HCT116 (cell line): ENCODE measurements around the gene TMEM165. TPM values are rescaled to one million over a fixed set of nuclear protein-coding genes. Genes with fewer than 3 reads are reported as not detected.

Experiments
- ATAC-seq: fragments of 200-7000 bp; cut with Tn5 transposase; 2 replicates; pipeline ENCODE4 v1.9.1; 2020; ENCODE audit warnings: mild to moderate bottlenecking, moderate library complexity
- BruUV-seq: library from RNA; stranded (reverse); fragments of 400-500 nt; replicated peaks from 2 replicates; lab custom pipeline; 2021; lab: Mats Ljungman, UMichigan
- CTCF ChIA-PET: fragments of 300-600 bp; sonication (Branson Sonifier 250); formaldehyde crosslinking; loops from one replicate; lab custom pipeline; 2021; ENCODE audit warnings: antibody characterized with exemption; lab: Charles Lee
- POLR2A ChIA-PET: fragments of 300-600, 350-600 bp; sonication (Branson Sonifier 250); formaldehyde crosslinking; loops from one replicate; lab custom pipeline; 2021; ENCODE audit warnings: antibody characterized with exemption; lab: Charles Lee
- RAD21 ChIA-PET, 2 experiments: fragments of 300-600 bp; sonication (Branson Sonifier 250); formaldehyde crosslinking; loops; one replicate each; lab custom pipeline; 2023; ENCODE audit warnings: low total read pairs in 2 of 2; ENCODE audit not compliant: uncharacterized antibody in 2 of 2, unreplicated experiment in 2 of 2, low non-redundant PET in 1 of 2; lab: Charles Lee
- DNase-seq: peaks from one replicate; pipeline ENCODE4 v3.0.0-alpha.2; 2010; ENCODE audit warnings: low read depth, low spot score
- H2AFZ ChIP-seq: fragments of 200-600 bp; shearing (Covaris generic), sonication (generic); 2 replicates; pipeline ENCODE4 v1.6.1; 2017; ENCODE audit warnings: low read depth, mixed run types, mixed read lengths, antibody characterized with exemption, low read length; ENCODE audit not compliant: poor library complexity, severe bottlenecking
- H3K27ac ChIP-seq: 2 replicates; pipeline ENCODE4 v1.5.1; 2012; ENCODE audit warnings: low read depth, low read length
- H3K27me3 ChIP-seq: fragments of 200-600 bp; sonication (generic); 2 replicates; pipeline ENCODE4 v1.6.1; 2016; ENCODE audit warnings: mixed run types, low read length, mixed read lengths; ENCODE audit not compliant: insufficient read depth
- H3K36me3 ChIP-seq, 2 experiments: fragments of 200-500 bp in 1 of 2; fragments of 200-600 bp in 1 of 2; sonication (Bioruptor generic) in 1 of 2; sonication (generic) in 1 of 2; 2 replicates each; pipeline versions ENCODE4 v1.5.1 to v1.6.1; 2014 to 2016; ENCODE audit warnings: low read length in 2 of 2, inconsistent platforms in 1 of 2, mixed read lengths in 1 of 2, mixed run types in 1 of 2; ENCODE audit not compliant: insufficient read depth in 2 of 2, control insufficient read depth in 1 of 2
- H3K4me1 ChIP-seq, 2 experiments: fragments of 200-600 bp in 1 of 2; sonication (generic) in 1 of 2; 2 replicates each; pipeline versions ENCODE4 v1.5.1 to v1.6.1; 2012 to 2017; ENCODE audit warnings: low read length in 2 of 2, inconsistent platforms in 1 of 2, mild to moderate bottlenecking in 1 of 2, mixed read lengths in 1 of 2, mixed run types in 1 of 2, moderate library complexity in 1 of 2; ENCODE audit not compliant: insufficient read depth in 2 of 2, control insufficient read depth in 1 of 2
- H3K4me2 ChIP-seq: fragments of 200-600 bp; sonication (generic); 2 replicates; pipeline ENCODE4 v1.6.1; 2017; ENCODE audit warnings: mixed run types, low read length, mixed read lengths
- H3K4me3 ChIP-seq, 2 experiments: fragments of 200-600 bp in 1 of 2; sonication (generic) in 1 of 2; replicated peaks in 1 of 2; 2 replicates each; pipeline ENCODE4 v1.5.1; 2011 to 2016; ENCODE audit warnings: low read length in 2 of 2, control low read depth in 1 of 2, low read depth in 1 of 2, mild to moderate bottlenecking in 1 of 2, mixed read lengths in 1 of 2, mixed run types in 1 of 2
- H3K79me2 ChIP-seq: fragments of 200-600 bp; sonication (generic); 2 replicates; pipeline ENCODE4 v1.6.1; 2017; ENCODE audit warnings: mild to moderate bottlenecking, mixed run types, low read length, moderate library complexity, mixed read lengths; ENCODE audit not compliant: insufficient read depth
- H3K9ac ChIP-seq: fragments of 200-600 bp; sonication (generic); 2 replicates; pipeline ENCODE4 v1.6.1; 2016; ENCODE audit warnings: low read length, mixed read lengths
- H3K9me2 ChIP-seq: fragments of 200-600 bp; sonication (generic), shearing (Covaris generic); 2 replicates; pipeline ENCODE4 v1.6.1; 2017; ENCODE audit warnings: mixed run types, mild to moderate bottlenecking, moderate library complexity; ENCODE audit not compliant: insufficient read depth
- H3K9me3 ChIP-seq, 2 experiments: fragments of 200-500 bp in 1 of 2; fragments of 200-600 bp in 1 of 2; sonication (Bioruptor generic) in 1 of 2; sonication (generic) in 1 of 2; 2 replicates each; pipeline ENCODE4 v1.6.1; 2014 to 2017; ENCODE audit warnings: low read length in 2 of 2, mixed read lengths in 2 of 2, inconsistent platforms in 1 of 2, low read depth in 1 of 2, mild to moderate bottlenecking in 1 of 2, mixed run types in 1 of 2, moderate library complexity in 1 of 2; ENCODE audit not compliant: control insufficient read depth in 1 of 2, insufficient read depth in 1 of 2
- H4K20me1 ChIP-seq: fragments of 200-600 bp; sonication (generic), shearing (Covaris generic); 2 replicates; pipeline ENCODE4 v1.6.1; 2017; ENCODE audit warnings: mixed run types, mild to moderate bottlenecking, moderate library complexity; ENCODE audit not compliant: insufficient read depth
- CBX3 ChIP-seq: IDR thresholded peaks from 2 replicates; pipeline ENCODE4 v1.6.1; 2012; ENCODE audit warnings: low read depth
- CEBPB ChIP-seq: IDR thresholded peaks from 2 replicates; pipeline ENCODE4 v1.6.1; 2012; ENCODE audit warnings: low read depth
- CTCF ChIP-seq, 3 experiments: fragments of 200-600 bp in 1 of 3; sonication (generic) in 1 of 3; IDR thresholded peaks in 2 of 3; conservative IDR thresholded peaks in 1 of 3; 2 replicates each; pipeline ENCODE4 v1.5.1; 2012 to 2017; ENCODE audit warnings: low read depth in 2 of 3, low read length in 2 of 3, antibody characterized with exemption in 1 of 3, borderline replicate concordance in 1 of 3, control low read depth in 1 of 3, mild to moderate bottlenecking in 1 of 3, mixed read lengths in 1 of 3, mixed run types in 1 of 3, moderate library complexity in 1 of 3; ENCODE audit not compliant: insufficient read depth in 1 of 3
- EGR1 ChIP-seq: IDR thresholded peaks from 2 replicates; pipeline ENCODE4 v1.6.1; 2012; ENCODE audit warnings: low read depth
- EZH2 ChIP-seq: fragments of 200-600 bp; sonication (generic); IDR thresholded peaks from 2 replicates; pipeline ENCODE4 v1.6.1; 2017; ENCODE audit warnings: antibody characterized with exemption, mixed run types
- EZH2phosphoT487 ChIP-seq: fragments of 200-600 bp; IDR thresholded peaks from 2 replicates; pipeline ENCODE4 v1.6.1; 2018; ENCODE audit warnings: antibody characterized with exemption, borderline replicate concordance
- JUND ChIP-seq: IDR thresholded peaks from 2 replicates; pipeline ENCODE4 v1.6.1; 2012
- MAX ChIP-seq: IDR thresholded peaks from 2 replicates; pipeline ENCODE4 v1.6.1; 2012
- POLR2A ChIP-seq: IDR thresholded peaks from 2 replicates; pipeline ENCODE4 v1.7.0; 2011; ENCODE audit warnings: borderline replicate concordance; ENCODE audit not compliant: insufficient read depth, insufficient read length; ENCODE audit errors: extremely low read depth
- REST ChIP-seq: IDR thresholded peaks from 2 replicates; pipeline ENCODE4 v1.6.1; 2012; ENCODE audit warnings: low read depth
- YY1 ChIP-seq: IDR thresholded peaks from 2 replicates; pipeline ENCODE4 v1.6.1; 2011; ENCODE audit warnings: low read length, low read depth, moderate library complexity, mild to moderate bottlenecking; ENCODE audit not compliant: insufficient replicate concordance; ENCODE audit errors: extremely low read depth
- ZFX ChIP-seq: fragments of 450-650 bp; IDR thresholded peaks from 2 replicates; pipeline ENCODE4 v1.6.1; 2017
- ZNF274 ChIP-seq: fragments of 200-500 bp; sonication (Bioruptor generic); IDR thresholded peaks from 2 replicates; pipeline ENCODE4 v1.6.1; 2014; ENCODE audit warnings: mild to moderate bottlenecking, low read depth, low read length, inconsistent platforms
- intact Hi-C: fragments of 100-400 bp; cut with micrococcal nuclease; formaldehyde crosslinking; loops from 2 replicates; pipeline ENCODE4 v1.10.0; 2022
- total RNA-seq: library from RNA; stranded (reverse); gene quantifications from one replicate; pipeline ENCODE4 v1.2.1, GENCODE V29; 2021; ENCODE audit not compliant: unreplicated experiment

TMEM165 gene
- total RNA-seq, 1 experiment from 2014 or later, result 60.7 TPM

- Histone ChIP-seq H3K27ac (no peak overlapping the region), H3K9me2 (no peaks in the 10 kb centered on the region), H3K4me1 (peaks cover 18 to 24% of the 10 kb centered on the region in 2 experiments), H3K27me3 (no peaks in the 10 kb centered on the region), H3K9ac (no peak overlapping the region)
- no TSS peak for BruUV-seq
- CTCF ChIA-PET, result no interaction called here
- no peak for TF ChIP-seq EGR1
- no peak for TF ChIP-seq EZH2phosphoT487
- no peak for TF ChIP-seq ZFX
- TF ChIP-seq YY1, result no peak
- TF ChIP-seq, all 23 proteins: peak for 0
- RAD21 ChIA-PET, result no interaction called here
- H3K9me3 ChIP-seq, result no peaks in the 10 kb centered on the region
- peaks cover 24% of the 10 kb centered on the region; the same call in 1 of the 2 replicates for H4K20me1 ChIP-seq
- H3K4me2 ChIP-seq, result no peak overlapping the region
- no peak overlapping the region for H3K4me3 ChIP-seq
- POLR2A ChIA-PET, result no interaction called here
- intact Hi-C loops, result no loop called here
- ATAC-seq, result no peak
- peaks cover 18 to 24% of the 10 kb centered on the region in 2 experiments for H3K36me3 ChIP-seq
- DNase-seq, result no peak
- peaks cover 78% of the 10 kb centered on the region for H3K79me2 ChIP-seq
- no peak overlapping the region for H2AFZ ChIP-seq
Observed at GRCh38 chr4:55399581-55399980, 3.8 kb downstream of the TMEM165 start.

GRCh38 chr4:55405073-55405472 is 9.3 kb downstream of the TMEM165 start:
- POLR2A ChIA-PET, result no interaction called here
- no TSS peak for BruUV-seq

More at GRCh38 chr4:55405073-55405472, 9.3 kb downstream of the TMEM165 start:
- Histone ChIP-seq H3K9me3 (no peaks in the 10 kb centered on the region), H2AFZ (no peak overlapping the region), H3K9me2 (no peaks in the 10 kb centered on the region), H3K4me3 (no peak overlapping the region), H3K27me3 (no peaks in the 10 kb centered on the region), H3K4me1 (no peaks in the 10 kb centered on the region), H3K36me3 (peaks cover 20 to 32% of the 10 kb centered on the region in 2 experiments), H4K20me1 (peaks cover 24% of the 10 kb centered on the region; the same call in 1 of the 2 replicates), H3K27ac (no peak overlapping the region), H3K79me2 (peaks cover 91% of the 10 kb centered on the region), H3K9ac (no peak overlapping the region), H3K4me2 (no peak overlapping the region)
- RAD21 ChIA-PET, result no interaction called here
- TF ChIP-seq ZNF274, result no peak
- no peak for TF ChIP-seq REST
- TF ChIP-seq EZH2phosphoT487, result no peak
- no peak for TF ChIP-seq EZH2
- TF ChIP-seq JUND, result no peak
- TF ChIP-seq MAX, result no peak
- no peak for TF ChIP-seq YY1
- no peak for TF ChIP-seq CEBPB
- TF ChIP-seq POLR2A, result no peak
- no peak for TF ChIP-seq CTCF (IDR thresholded peaks at IDR 0.05 in 2 of 3, conservative IDR thresholded peaks at IDR 0.05 in 1 of 3; ENCODE audit: borderline replicate concordance in 1 of 3, insufficient read depth in 1 of 3, low read depth in 2 of 3, low read length in 2 of 3)
- no peak for TF ChIP-seq CBX3
- no peak for ATAC-seq
- intact Hi-C loops, result no loop called here
- no peak for DNase-seq
- CTCF ChIA-PET, result no interaction called here
